ENCODE results near the gene MMP10.

MMP10 gene

DNA sequence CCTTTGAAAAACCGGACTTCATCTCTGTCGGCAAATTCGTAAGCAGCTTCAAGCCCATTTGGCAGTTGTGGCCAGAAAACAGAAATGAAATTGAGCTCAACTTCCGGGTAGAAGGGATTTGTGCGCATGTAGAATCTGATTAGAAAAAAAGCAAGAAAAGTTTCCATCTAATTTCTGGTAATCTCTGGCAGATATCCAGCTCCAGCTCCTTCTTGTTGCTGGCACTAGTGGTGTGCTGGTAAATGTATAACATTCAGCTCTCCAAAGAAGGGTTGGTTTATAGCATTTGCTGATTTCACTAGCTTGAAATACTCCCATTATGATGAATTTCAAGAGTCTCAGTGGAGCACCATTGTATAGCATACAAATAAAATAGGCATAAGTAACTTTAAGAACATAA lies 12.2 kb upstream of the MMP10 start:
- Histone ChIP-seq H3K9me3 (ENCODE audit: insufficient read depth, low read length) (no peaks in the 10 kb centered on the region), H3K9ac (ENCODE audit: low read length) (no peak overlapping the region), H3K27me3 (ENCODE audit: low read depth, low read length) (no peaks in the 10 kb centered on the region; the same call in 1 of the 2 replicates), H4K20me1 (ENCODE audit: insufficient read depth, low read length) (no peaks in the 10 kb centered on the region), H3K4me1 (ENCODE audit: low read length) (peaks cover 17% of the 10 kb centered on the region), H3K27ac (ENCODE audit: low read length) (no peak overlapping the region), H3K4me3 (ENCODE audit: low read length) (0 out of 2 replicates have a peak overlapping the region, but pooled peaks have one; percentile 26), H3K79me2 (ENCODE audit: low read length) (no peaks in the 10 kb centered on the region), H2AFZ (ENCODE audit: low read depth, low read length) (peak overlapping the region; percentile 53), H3K4me2 (ENCODE audit: low read length) (peak overlapping the region; percentile 37), H3K36me3 (replicated peaks; ENCODE audit: low read depth, low read length) (no peaks in the 10 kb centered on the region)
- TF ChIP-seq, protein P1, sequence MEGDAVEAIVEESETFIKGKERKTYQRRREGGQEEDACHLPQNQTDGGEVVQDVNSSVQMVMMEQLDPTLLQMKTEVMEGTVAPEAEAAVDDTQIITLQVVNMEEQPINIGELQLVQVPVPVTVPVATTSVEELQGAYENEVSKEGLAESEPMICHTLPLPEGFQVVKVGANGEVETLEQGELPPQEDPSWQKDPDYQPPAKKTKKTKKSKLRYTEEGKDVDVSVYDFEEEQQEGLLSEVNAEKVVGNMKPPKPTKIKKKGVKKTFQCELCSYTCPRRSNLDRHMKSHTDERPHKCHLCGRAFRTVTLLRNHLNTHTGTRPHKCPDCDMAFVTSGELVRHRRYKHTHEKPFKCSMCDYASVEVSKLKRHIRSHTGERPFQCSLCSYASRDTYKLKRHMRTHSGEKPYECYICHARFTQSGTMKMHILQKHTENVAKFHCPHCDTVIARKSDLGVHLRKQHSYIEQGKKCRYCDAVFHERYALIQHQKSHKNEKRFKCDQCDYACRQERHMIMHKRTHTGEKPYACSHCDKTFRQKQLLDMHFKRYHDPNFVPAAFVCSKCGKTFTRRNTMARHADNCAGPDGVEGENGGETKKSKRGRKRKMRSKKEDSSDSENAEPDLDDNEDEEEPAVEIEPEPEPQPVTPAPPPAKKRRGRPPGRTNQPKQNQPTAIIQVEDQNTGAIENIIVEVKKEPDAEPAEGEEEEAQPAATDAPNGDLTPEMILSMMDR (IDR thresholded peaks at IDR 0.05; ENCODE audit: low read depth, low read length) = no peak
- TF ChIP-seq EZH2phosphoT487 (IDR thresholded peaks at IDR 0.05; ENCODE audit: low read depth) = no peak

DNA sequence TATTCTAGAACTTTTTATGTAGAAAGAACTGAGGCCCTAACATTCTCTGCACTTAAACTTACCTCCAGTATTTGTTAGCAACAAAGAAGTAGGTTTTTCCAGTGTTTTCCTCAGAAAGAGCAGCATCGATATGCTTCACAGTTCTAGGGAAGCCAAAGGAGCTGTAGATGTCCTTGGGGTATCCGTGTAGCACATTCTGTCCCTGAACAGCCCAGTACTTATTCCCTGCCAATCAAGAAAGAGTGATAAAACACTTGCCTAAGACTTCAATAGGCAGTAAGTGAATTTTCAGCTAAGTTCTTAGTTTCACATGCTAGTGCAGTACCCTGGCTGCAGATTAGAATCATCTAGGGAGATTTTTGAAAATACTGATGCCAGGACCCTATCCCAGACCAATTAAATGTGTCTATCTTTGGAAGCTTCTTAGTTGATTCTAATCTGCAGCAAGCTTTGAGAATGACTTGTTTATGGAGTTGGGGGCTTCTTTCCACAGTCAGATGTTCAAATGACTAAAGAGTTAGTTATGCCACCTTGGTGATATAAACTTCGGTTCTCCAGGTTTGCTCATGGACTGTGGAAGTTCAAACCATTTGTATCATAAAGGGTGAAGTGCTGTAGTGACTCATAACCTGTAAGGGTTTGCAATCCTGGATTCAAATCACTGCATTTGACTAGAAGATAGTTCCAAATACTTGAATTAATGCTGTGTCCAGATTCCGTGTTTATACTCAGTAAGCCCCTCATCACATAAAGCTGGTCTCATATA lies 11.0 kb upstream of the MMP10 start:
- no peak overlapping the region for H3K4me2 ChIP-seq (ENCODE audit: low read length)
- H3K36me3 ChIP-seq (replicated peaks; ENCODE audit: low read depth, low read length) = no peaks in the 10 kb centered on the region
- H3K9ac ChIP-seq (ENCODE audit: low read length) = no peak overlapping the region
- no peaks in the 10 kb centered on the region for H3K9me3 ChIP-seq (ENCODE audit: insufficient read depth, low read length)
- H2AFZ ChIP-seq (ENCODE audit: low read depth, low read length) = no peak overlapping the region
- no peaks in the 10 kb centered on the region for H3K27me3 ChIP-seq (ENCODE audit: low read depth, low read length)
- no peak for TF ChIP-seq EZH2phosphoT487 (IDR thresholded peaks at IDR 0.05; ENCODE audit: low read depth)
- TF ChIP-seq, protein P1 (IDR thresholded peaks at IDR 0.05; ENCODE audit: low read depth, low read length) = no peak
- no peak overlapping the region for H3K4me3 ChIP-seq (ENCODE audit: low read length)
- peaks cover 17% of the 10 kb centered on the region for H3K4me1 ChIP-seq (ENCODE audit: low read length)
- no peak overlapping the region for H3K27ac ChIP-seq (ENCODE audit: low read length)
- H3K79me2 ChIP-seq (ENCODE audit: low read length) = no peaks in the 10 kb centered on the region
- H4K20me1 ChIP-seq (ENCODE audit: insufficient read depth, low read length) = no peaks in the 10 kb centered on the region

DNA sequence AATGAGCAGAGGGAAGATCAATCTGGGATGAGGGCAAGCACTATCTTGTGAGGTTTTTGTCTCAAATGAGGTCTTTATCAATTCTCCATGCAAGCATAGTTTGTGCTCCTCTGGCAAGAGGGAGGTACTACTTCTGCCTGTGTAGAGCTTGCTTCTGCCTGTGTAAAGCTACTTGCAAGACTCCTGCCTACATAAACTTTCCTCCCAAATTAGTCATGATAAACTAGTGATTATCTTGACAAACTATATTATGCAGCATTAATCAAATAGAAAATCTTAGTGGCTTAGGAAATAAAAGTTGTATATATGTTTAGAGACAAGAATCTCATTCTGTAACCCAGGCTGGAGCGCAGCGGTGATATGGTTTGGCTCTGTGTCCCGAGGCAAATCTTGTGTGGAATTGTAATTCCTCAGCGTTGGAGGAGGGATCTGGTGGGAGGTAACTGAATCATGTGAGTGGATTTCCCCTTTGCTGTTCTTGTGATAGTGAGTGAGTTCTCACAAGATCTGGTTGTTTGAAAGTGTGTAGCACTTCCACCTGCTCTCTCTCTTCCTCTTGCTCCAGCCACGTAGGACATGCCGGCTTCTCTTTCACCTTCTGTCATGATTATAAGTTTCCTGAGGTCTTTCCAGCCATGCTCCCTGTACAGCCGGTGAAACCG lies 8.0 kb upstream of the MMP10 start:
- Histone ChIP-seq H3K27ac (ENCODE audit: low read length) (no peak overlapping the region), H3K4me2 (ENCODE audit: low read length) (no peak overlapping the region), H3K9me3 (ENCODE audit: insufficient read depth, low read length) (no peaks in the 10 kb centered on the region), H3K4me3 (ENCODE audit: low read length) (no peak overlapping the region), H3K4me1 (ENCODE audit: low read length) (peaks cover 6% of the 10 kb centered on the region), H3K36me3 (replicated peaks; ENCODE audit: low read depth, low read length) (no peaks in the 10 kb centered on the region), H4K20me1 (ENCODE audit: insufficient read depth, low read length) (no peaks in the 10 kb centered on the region), H3K27me3 (ENCODE audit: low read depth, low read length) (no peaks in the 10 kb centered on the region), H3K79me2 (ENCODE audit: low read length) (no peaks in the 10 kb centered on the region), H2AFZ (ENCODE audit: low read depth, low read length) (no peak overlapping the region), H3K9ac (ENCODE audit: low read length) (no peak overlapping the region)
- TF ChIP-seq, protein P1 (IDR thresholded peaks at IDR 0.05; ENCODE audit: low read depth, low read length) = no peak
- no peak for TF ChIP-seq EZH2phosphoT487 (IDR thresholded peaks at IDR 0.05; ENCODE audit: low read depth)

DNA sequence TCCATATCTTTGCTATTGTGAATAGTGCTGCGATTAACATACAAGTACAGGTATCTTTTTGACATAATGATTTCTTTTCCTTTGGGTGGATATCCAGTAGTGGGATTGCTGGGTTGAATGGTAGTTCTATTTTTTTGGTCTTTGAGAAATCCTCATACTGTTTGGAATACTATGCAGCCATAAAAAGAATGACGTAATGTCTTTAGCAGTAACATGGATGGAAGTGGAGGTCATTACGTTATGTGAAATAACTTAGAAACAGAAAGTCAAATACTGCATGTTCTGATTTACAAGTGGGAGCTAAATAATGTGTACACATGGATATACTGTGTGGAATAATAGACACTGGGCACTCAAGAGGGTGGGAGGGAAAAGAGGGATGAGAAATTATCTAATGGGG lies 4.0 kb upstream of the MMP10 start:
- Histone ChIP-seq H3K27ac (ENCODE audit: low read length) (no peak overlapping the region), H2AFZ (ENCODE audit: low read depth, low read length) (no peak overlapping the region), H3K9me3 (ENCODE audit: insufficient read depth, low read length) (no peaks in the 10 kb centered on the region), H3K4me3 (ENCODE audit: low read length) (no peak overlapping the region), H3K27me3 (ENCODE audit: low read depth, low read length) (no peaks in the 10 kb centered on the region), H3K4me1 (ENCODE audit: low read length) (no peaks in the 10 kb centered on the region), H3K79me2 (ENCODE audit: low read length) (no peaks in the 10 kb centered on the region), H3K4me2 (ENCODE audit: low read length) (no peak overlapping the region), H4K20me1 (ENCODE audit: insufficient read depth, low read length) (no peaks in the 10 kb centered on the region), H3K9ac (ENCODE audit: low read length) (no peak overlapping the region), H3K36me3 (replicated peaks; ENCODE audit: low read depth, low read length) (no peaks in the 10 kb centered on the region)
- TF ChIP-seq, protein P1 (IDR thresholded peaks at IDR 0.05; ENCODE audit: low read depth, low read length) = no peak
- TF ChIP-seq EZH2phosphoT487 (IDR thresholded peaks at IDR 0.05; ENCODE audit: low read depth) = no peak

Measured in OCI-LY3 (cell line).